Left kidney (tissue), 2 donors: ENCODE results near the gene RABGAP1. TPM values are rescaled to one million over a fixed set of nuclear protein-coding genes. Genes with fewer than 3 reads are reported as not detected.

Experiments
- DNase-seq: peaks from one replicate; pipeline ENCODE4 v3.0.0-alpha.2; 2013
- polyA plus RNA-seq: library from polyadenylated mRNA; unstranded; fragments of 120-200 nt; gene quantifications from one replicate; pipeline ENCODE4 v1.2.1, GENCODE V29; 2013; ENCODE audit not compliant: insufficient read length

RABGAP1 gene
- polyA plus RNA-seq, 1 donor: 82.7 TPM

DNA sequence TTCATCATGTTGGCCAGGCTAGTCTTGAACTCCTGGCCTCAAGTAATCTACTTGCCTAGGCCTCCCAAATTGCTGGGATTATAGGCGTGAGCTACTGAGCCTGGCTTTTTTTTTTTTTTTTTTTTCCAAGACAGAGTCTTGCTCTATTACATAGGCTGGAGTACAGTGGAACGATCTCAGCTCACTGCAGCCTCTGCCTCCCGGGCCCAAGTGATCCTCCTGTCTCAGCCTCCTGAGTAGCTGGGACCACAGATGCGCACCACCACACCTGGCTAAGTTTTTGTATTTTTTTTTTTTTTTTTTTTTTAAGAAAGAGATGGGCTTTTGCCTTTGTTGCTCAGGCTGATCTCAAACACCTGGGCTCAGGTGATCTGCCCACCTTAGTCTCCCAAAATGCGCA, 66.4 kb downstream of the RABGAP1 start:
- no peak for DNase-seq

DNA sequence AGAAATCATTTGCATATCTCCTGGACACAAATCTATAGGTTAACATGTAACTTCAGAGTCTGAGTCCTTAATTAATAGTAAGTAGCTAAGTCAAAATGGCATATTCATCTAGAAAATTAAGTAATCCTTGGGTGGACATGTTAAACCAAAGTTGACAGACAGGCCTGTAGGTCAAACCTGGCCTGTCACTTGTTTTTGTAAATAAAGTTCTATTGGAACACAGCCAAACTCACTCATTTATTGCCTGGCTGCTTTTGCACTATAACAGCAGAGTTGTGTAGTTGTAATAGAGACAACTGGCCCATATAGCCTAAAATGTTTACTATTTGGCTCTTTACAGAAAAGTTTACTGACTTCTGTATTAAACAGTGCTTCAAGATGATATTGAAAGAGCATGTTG, 68.1 kb downstream of the RABGAP1 start:
- no peak for DNase-seq

DNA sequence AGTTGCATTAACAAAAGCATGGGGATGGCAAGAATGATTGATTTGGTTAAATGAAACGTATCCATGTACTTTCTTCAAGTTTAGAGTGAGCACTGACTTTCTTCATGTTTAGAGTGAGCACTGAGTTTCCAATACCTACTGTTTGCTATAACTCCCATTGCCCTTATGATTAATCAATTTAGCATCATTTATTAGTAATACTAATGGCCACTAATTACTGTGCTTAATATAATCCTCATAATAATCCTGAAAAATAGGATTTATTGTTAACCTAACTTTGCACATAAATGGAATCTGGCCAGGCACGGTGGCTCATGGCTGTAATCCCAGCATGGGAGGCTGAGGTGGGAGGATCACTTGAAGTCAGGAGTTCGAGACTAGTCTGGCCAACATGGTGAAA, 70.6 kb downstream of the RABGAP1 start:
- no peak for DNase-seq

DNA sequence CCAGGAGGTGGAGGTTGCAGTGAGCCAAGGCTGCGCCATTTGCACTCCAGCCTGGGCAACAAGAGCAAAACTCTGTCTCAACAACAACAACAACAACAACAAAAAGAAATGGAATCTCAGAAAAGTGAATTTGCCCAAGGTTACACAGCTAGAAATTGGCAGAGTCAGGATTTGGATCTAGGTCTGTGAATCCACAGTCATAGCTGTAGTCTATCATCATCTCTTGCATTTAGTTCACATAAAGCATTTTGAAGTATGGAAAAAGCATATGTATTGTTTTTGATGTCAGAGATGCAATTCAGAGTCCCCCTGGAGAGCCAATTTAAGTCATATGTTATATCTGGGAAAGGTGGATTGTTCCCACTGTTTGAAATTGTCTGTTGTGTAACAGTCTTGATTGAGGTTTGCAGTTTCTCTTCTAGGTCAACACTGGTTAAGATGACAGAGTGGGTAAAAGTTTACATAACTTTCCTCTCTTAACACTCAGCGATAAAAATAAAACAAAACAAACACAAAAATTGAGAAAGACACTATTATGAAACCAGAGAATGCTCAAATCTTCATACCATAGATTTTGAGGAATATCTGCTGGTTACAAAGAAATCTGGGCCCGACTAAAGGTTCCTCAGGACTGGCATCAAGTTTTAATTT, 71.2 kb downstream of the RABGAP1 start:
- DNase-seq: no peak

DNA sequence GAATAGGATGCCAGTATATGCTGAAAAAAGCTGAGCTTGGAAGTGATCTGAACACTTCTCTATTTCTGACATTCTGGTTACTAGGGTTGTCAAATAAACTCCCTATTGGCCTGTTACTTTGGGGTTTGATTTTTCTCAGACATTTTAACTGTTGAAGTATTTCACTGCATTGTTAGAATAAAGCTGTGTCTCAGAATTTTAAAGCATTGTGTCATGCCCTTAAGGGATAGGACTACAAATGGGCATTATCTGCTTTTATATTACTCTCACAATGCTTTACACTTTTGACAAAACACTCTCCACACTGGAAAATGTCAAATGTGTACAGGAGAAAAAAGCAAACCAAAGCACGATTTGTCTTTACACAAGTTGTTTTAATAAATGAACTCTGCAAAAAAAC, 75.8 kb downstream of the RABGAP1 start:
- no peak for DNase-seq

DNA sequence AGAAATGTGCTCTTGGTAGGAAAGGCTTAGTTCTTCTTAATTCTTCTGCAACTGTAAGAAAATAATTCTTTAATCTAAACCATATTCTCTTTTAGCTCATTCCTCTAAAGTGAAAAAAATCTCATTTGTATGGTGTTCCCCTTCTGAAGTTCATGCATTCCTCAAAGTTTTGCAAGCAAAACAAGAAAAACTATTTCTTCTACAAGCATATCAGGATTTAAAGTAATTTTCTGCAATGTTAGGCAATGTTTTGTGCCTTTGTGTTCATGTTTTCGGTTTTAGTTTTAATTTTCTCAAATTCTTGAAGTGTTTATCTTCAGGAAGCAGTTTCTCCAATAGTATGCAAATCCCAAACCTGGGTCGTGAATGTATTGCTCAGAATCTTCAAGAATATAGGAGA, 80.0 kb downstream of the RABGAP1 start:
- DNase-seq: no peak

DNA sequence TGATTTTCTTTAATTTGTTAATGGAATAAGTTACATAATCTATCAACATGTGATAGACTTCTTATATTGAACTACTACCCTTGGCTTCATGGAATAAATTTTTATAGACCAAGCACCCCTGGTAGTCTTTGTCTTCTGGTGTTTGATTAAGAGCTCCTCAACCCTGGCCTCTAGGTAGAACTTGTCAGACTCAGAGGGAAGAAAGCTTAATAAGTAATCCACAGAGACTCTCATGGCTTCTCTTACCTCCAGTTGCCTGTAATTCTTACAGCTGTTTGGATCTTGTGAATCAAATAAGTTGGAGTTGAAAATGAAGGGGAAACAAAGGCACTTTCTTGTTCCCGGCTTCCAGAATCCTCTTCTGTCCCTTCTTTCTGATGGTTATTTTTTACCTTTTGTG, 85.6 kb downstream of the RABGAP1 start:
- no peak for DNase-seq

DNA sequence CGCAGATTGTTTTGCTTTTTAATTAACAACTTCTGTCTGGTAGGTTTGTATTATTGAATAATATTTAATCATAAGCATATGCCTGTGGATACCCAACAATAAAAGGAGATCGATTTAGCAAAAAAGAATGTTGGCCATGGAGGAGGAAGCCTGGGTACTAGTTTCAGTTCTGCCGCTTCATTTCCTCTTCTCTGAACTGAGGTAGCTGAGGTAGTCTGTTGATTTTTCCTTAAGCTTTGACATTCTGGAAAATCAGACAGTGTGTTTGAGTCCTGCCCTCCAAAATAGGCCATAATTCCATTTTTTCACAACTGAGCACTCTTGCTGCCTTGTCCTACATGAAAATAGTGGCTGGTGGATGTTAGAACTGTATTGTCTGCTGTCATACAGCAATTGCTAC, 86.7 kb downstream of the RABGAP1 start:
- no peak for DNase-seq

DNA sequence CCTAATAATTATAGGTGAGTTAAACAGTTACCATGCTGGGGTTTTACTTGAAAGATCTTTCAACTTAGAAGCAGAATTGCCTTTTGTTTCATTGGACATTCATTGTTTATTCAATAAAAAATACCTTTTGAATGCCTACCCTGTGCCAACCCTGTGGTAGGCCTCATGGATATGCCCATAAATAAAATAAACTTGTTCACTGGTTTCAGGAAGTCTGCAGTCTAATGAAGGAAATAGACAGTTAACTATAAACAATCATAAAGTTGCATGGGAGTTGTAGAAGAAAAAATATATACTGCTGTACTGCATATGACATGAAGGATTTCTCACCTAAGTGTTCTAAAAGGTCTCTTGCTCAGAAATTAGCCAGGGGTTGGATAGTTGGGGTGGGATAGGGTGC, 87.3 kb downstream of the RABGAP1 start:
- no peak for DNase-seq

DNA sequence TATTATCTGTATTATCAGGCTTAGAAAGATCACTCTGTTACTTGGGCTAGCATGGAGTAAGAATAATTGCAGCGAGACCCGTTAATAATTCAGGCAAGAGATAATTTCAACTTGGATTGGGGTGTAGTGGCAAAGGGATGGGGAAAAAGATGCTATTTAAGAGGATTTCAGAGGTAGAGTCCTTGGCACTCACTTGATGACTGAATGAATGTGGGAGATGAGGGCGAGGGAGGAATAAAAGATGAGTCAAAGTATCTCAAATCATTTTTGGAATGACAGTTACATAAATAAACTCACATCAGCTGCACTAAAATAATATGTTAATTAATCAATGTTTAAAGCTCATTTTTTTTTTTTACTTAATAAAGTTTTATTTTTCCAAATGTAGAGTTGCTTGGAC, 88.2 kb downstream of the RABGAP1 start:
- DNase-seq: no peak

DNA sequence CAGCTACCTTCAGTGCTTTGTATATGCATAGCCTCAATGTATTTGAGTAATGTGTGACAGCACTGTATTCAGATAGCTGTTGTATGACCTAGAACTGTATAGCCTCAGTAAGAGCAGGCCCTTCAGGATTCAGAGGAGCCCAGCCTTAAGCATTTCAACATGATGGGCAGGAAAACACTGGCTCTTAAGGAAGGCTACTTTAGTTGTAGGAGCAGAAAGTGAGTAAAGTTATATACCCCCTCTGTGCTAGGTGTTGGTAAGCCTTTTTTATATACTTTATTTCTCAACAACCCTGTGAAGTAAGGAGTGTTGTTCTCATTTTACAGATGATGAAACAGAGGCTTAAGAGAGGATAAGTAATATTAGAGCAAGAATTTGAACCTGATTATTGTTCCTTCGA, 91.1 kb downstream of the RABGAP1 start:
- DNase-seq: no peak

DNA sequence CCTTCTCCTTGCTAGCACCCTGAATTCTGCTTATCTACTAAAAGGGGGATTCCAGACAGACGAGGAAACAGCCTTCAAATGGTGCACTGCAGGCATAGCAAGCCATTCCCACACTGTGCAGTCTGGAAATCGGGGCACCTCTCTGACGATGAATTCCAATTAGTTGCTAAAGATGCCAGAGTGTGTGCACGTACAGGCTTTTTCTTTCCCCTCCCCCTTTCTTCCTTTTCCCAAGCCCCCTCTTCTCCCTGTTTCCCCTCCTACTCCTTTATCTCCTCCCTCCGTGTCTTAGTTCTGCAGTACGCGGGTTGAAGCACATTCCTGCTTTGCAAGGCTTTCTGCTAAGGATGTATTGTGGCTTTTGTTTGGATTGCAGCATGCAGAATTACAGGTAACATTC, 92.5 kb downstream of the RABGAP1 start, which contains the start of gene GPR21:
GPR21 (plus strand) TSS at position 316 of the 400 bp plus-strand sequence. CDS start 900 bp downstream, outside the sequence.
- DNase-seq: no peak

DNA sequence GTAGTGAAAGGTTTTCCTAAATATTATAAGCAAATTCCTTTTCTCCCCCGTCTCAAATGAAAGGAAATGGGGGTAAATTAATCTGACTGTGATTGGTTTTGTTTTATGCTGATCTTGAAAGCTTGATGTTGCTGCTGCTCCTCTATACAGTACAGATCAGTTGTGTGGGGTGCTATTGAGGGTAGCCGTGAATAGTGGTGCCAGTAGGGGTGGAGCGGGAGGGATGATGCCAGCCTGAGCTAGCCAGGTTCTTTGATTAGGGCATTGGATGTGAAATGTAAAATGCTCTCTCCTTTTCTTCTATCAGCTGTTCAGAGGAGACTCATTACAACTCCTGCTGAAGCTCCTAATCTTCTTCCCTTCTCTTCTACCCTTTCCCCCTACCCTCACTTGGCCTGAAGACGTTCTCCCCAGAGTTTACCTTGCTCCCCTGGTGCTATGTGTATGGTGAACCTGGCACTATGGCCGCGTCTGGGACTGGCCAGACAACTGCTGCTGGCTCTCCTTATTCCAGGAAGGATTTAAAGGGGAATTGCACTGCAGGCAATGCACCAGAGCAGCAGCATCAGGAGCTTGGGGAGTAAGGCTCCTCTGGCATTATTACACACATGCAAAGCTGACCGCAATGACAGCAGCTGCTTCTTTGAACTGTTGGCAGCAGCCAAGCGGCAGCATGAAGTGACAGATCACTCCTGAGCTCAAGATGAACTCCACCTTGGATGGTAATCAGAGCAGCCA, 93.2 kb downstream of the RABGAP1 start:
- DNase-seq: no peak

DNA sequence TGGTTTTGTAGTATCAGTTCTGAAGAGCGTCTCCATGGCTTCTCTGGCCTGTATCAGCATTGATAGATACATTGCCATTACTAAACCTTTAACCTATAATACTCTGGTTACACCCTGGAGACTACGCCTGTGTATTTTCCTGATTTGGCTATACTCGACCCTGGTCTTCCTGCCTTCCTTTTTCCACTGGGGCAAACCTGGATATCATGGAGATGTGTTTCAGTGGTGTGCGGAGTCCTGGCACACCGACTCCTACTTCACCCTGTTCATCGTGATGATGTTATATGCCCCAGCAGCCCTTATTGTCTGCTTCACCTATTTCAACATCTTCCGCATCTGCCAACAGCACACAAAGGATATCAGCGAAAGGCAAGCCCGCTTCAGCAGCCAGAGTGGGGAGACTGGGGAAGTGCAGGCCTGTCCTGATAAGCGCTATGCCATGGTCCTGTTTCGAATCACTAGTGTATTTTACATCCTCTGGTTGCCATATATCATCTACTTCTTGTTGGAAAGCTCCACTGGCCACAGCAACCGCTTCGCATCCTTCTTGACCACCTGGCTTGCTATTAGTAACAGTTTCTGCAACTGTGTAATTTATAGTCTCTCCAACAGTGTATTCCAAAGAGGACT, 94.2 kb downstream of the RABGAP1 start:
- DNase-seq: no peak

DNA sequence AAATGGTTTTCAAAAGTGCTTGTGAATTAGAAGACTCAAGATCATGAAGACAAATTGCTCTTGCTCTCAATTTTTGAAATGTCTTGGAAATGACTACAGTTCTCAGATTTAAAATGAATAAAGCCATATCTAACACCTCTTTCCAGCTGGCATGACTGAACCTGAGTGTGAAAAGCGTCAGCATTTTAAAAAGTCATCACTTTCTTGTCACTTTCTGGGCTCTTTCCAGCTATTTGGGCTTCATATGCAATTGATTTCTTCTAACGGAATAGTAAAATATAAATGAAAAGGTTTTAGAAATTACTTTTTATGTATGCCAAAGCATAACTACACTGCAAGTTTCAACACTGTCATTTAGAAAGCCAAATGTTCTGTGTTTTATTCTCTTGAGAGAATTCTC, 95.0 kb downstream of the RABGAP1 start:
- no peak for DNase-seq

DNA sequence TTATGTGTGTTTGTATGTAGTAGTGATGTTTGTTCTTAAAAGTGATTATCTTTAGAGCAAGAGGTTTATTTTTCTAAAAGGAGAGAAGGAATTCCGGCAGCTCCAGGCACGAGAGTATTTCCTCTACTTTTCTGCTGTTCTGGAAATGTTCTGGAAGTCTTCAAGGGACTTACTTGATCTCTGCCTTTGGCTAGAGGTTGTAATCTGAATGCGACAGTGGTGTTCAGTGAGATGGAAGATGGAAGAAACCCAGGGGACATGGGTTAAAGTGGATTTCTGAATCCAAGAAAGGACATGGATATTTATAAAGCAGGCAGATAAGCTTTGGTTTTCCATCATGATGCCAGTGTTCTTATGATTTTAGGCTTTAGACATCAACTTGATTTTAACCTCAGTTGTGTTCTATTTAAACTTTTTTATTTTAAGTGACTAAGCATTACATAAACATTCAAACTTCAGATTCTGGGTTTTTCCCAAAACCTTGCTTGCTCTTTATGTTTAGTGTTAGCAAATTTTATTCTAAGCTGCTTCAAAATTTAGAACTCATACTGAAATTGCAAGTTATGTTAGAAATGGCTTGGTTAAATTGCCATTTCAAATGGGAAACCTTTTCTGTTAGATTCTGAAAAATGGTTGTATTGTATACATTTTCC, 96.2 kb downstream of the RABGAP1 start:
- no peak for DNase-seq

DNA sequence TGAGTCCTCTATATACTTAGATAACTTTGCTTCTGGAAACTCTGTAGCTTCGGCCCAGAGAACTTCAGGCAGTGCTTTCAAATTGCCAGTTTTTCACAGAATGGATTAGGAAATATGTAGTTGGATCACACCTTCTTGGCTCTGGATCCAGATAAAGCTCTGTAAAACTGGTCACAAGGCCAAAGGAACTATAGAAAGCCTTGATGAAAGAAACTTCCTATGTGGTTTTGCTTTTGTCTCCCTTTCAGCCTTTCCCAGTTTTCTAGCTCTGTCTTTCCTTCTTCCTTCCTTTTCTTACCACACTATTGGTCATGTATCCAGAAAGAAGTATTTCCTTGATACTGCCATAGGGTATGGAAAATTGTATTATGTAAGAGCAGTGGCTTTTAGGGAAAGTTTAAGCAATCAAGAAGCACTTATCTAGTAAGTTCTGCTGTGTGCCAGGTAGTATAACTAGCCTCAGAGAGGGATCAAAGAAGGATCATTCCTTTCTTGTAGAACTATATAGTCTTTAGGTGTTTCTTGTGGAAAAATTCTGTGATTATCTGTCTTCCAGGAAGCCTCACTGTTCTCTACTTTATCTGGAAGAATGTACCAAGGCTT, 98.9 kb downstream of the RABGAP1 start:
- no peak for DNase-seq

DNA sequence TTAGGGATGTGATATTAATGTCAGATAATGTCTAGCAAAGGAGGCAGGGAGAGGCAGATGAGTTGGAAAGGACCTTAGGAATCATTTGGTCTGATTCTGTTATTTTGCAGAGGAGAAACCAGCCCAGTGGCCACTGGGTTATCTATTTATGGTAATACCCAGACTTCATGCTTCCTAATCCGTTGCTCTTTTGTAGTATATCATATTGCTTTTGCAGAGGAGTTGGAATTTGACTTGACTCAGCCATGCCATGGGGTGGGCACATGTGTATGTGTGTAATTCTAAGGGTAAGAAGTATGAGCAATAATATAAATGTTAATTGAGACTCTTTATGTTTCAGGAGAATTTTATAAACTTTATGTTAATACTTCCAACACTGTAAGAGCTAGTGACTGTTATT, 100.0 kb downstream of the RABGAP1 start:
- DNase-seq: no peak

DNA sequence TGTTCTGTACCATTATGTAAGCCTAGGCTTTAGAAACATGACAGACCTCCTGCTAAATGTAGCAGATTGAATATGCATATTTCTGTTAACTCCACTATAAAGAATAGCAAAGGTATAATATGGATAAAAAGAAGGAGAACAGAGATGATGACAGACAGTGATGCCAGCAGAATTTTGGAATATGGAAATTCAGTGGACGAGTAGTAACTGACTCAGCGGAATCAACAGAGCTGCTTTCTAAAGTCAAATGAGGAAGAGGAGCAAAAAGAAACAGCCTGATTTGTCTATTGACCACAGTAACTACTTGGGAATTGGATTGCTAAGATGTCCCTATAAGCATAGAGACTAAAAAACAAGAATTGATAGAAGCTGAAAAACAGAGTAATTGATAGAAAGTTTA, 100.7 kb downstream of the RABGAP1 start:
- DNase-seq: no peak

DNA sequence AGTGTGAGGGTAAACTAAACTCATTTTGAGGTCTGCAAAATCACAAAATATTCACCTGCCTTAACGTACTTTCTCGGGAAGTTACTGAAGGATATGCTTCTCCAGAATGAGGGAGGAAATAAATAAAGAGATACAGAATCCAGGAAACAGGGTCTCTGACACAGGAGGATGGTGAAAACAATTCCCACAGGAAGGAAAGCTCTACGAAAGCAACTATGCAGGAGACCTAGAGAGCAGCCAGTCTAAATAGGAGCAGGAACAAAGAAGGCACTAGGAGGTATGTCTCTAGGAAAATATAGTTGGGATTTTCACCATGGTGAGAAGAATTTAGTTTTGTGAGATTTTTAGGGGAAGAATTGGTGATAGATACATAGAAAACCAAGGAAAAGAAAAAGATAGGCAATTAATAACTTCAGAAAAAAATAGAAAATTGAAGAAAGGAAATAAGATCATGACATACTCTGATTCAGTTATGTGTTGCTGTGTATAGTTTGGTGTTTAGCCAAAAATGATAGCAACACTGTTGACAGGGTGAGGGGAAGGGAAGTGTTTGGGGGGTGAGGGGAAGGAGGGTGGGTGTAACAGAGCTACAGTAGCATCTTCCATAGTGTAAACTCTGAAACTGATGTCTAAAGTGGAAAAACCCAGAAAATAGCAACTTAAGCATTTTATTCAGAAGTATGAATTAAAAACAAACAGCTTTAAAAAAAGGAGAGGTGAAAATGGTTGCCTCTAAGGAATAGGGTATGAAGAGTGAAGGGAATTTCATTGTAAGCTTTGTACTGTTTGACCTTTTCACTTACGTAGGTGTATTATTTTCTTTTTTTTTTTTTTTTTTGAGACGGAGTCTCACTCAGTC, 102.5 kb downstream of the RABGAP1 start:
- no peak for DNase-seq

DNA sequence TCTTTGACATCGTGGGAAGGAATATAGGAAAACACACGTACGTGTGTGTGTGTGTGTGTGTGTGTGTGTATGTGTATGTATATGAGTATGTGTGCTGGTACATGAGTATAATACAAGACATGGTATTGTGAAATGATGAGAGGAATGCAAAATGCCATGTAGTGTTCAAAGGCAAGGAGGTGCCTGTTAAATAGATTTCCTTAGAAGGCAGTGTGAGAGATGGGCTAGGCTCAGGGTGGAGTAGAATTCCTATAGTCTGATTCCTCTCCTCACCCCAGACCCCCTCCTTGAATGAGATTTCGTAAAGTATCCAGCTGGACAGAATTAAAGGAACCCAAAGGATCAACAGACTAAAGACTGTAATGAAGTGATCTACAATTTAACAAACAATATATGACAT, 103.8 kb downstream of the RABGAP1 start:
- no peak for DNase-seq
